PFSK-1 (cell line): ENCODE data around the gene KCNN1.

Source experiments
- FOXP2 ChIP-seq: optimal IDR thresholded peaks from 2 replicates; pipeline ENCODE3; 2011; ENCODE audit warnings: borderline replicate concordance, control low read depth, inconsistent platforms; ENCODE audit not compliant: insufficient read depth; ENCODE audit errors: extremely low read length, extremely low read depth
- POLR2AphosphoS5 ChIP-seq: IDR thresholded peaks from 2 replicates; pipeline ENCODE4 v1.6.1; 2012; ENCODE audit warnings: low read depth, mild to moderate bottlenecking, control low read depth, low read length, moderate library complexity
- SIN3A ChIP-seq: IDR thresholded peaks from 2 replicates; pipeline ENCODE4 v1.6.1; 2012; ENCODE audit warnings: mild to moderate bottlenecking, low read length, moderate library complexity, borderline replicate concordance; ENCODE audit not compliant: insufficient read depth
- TAF1 ChIP-seq: IDR thresholded peaks from 2 replicates; pipeline ENCODE4 v1.6.1; 2012; ENCODE audit warnings: low read length, control low read depth, borderline replicate concordance; ENCODE audit not compliant: insufficient read depth
- TF ChIP-seq, protein P1 (sequence below), 2 experiments: IDR thresholded peaks; 2 replicates each; pipeline versions ENCODE4 v1.6.1 to v1.8.0; 2011 to 2012; ENCODE audit warnings: low read depth in 2 of 2, low read length in 2 of 2, control low read depth in 1 of 2, inconsistent platforms in 1 of 2, mild to moderate bottlenecking in 1 of 2, moderate library complexity in 1 of 2; ENCODE audit not compliant: insufficient read depth in 1 of 2

- TF ChIP-seq POLR2AphosphoS5 (no peak), TAF1 (no peak), SIN3A (no peak), FOXP2 (no peak)
- TF ChIP-seq, protein P1, sequence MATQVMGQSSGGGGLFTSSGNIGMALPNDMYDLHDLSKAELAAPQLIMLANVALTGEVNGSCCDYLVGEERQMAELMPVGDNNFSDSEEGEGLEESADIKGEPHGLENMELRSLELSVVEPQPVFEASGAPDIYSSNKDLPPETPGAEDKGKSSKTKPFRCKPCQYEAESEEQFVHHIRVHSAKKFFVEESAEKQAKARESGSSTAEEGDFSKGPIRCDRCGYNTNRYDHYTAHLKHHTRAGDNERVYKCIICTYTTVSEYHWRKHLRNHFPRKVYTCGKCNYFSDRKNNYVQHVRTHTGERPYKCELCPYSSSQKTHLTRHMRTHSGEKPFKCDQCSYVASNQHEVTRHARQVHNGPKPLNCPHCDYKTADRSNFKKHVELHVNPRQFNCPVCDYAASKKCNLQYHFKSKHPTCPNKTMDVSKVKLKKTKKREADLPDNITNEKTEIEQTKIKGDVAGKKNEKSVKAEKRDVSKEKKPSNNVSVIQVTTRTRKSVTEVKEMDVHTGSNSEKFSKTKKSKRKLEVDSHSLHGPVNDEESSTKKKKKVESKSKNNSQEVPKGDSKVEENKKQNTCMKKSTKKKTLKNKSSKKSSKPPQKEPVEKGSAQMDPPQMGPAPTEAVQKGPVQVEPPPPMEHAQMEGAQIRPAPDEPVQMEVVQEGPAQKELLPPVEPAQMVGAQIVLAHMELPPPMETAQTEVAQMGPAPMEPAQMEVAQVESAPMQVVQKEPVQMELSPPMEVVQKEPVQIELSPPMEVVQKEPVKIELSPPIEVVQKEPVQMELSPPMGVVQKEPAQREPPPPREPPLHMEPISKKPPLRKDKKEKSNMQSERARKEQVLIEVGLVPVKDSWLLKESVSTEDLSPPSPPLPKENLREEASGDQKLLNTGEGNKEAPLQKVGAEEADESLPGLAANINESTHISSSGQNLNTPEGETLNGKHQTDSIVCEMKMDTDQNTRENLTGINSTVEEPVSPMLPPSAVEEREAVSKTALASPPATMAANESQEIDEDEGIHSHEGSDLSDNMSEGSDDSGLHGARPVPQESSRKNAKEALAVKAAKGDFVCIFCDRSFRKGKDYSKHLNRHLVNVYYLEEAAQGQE (IDR thresholded peaks at IDR 0.05; ENCODE audit: insufficient read depth in 1 of 2, low read depth in 2 of 2, low read length in 2 of 2), result no peak
Measured at GRCh38 chr19:17953316-17953801, 13.5 kb upstream of the KCNN1 start.
